Adrenal gland (tissue), 5 donors: ENCODE measurements around the gene RPL36A.

Source experiments
- POLR2A ChIP-seq, 2 donors: fragments of 450-650 bp; IDR thresholded peaks; one replicate each; pipeline ENCODE4 v1.6.1; 2017; ENCODE audit warnings: antibody characterized with exemption in 2 of 2, mild to moderate bottlenecking in 2 of 2, moderate library complexity in 1 of 2
- TF ChIP-seq, protein P1 (sequence below), 6 experiments: fragments of 450-650 bp in 4 of 6; fragments of 200-600 bp in 2 of 6; sonication (generic) in 1 of 6; IDR thresholded peaks; 1 replicate in 5 of 6; 2 replicates in 1 of 6; pipeline versions ENCODE4 v1.5.1 to v1.8.0; 2016 to 2021; ENCODE audit warnings: antibody characterized with exemption in 6 of 6, mild to moderate bottlenecking in 2 of 6, moderate library complexity in 1 of 6
- donor health status: DM: no; HTN: no; CAD: no.

DNA sequence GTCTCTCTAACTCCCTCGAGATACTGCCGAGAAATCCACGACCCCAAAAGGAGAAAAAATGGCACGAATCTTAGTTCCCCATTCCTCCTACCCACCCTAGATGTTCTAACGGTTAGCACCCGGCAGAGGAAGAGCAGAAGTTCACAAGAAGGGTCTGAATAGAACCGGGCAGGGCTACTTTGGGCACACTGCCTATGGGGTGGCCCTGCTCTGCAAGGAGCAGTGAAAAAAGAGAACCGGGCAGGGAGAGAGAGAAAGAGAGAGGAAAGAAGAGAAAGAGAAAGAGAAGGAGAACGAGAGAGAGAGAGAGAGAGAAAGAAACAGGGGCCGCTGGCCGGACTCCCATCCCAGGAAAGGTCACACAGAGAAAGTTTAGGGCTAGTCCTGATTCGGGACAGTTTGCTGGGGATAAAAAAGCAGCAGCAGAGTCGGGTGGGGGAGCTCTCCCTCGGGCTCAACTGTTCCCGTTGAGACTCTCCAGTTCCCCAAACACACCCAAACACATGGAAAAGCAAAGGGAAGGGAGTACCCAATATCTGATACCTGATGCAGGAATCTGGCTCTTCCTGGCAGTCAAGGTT, 16.4 kb downstream of the RPL36A start:
- TF ChIP-seq, protein P1, sequence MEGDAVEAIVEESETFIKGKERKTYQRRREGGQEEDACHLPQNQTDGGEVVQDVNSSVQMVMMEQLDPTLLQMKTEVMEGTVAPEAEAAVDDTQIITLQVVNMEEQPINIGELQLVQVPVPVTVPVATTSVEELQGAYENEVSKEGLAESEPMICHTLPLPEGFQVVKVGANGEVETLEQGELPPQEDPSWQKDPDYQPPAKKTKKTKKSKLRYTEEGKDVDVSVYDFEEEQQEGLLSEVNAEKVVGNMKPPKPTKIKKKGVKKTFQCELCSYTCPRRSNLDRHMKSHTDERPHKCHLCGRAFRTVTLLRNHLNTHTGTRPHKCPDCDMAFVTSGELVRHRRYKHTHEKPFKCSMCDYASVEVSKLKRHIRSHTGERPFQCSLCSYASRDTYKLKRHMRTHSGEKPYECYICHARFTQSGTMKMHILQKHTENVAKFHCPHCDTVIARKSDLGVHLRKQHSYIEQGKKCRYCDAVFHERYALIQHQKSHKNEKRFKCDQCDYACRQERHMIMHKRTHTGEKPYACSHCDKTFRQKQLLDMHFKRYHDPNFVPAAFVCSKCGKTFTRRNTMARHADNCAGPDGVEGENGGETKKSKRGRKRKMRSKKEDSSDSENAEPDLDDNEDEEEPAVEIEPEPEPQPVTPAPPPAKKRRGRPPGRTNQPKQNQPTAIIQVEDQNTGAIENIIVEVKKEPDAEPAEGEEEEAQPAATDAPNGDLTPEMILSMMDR (IDR thresholded peaks at IDR 0.05) = no peak
- TF ChIP-seq POLR2A (IDR thresholded peaks at IDR 0.05) = no peak
